ENCODE measurements around the gene SPDYC. TPM values are rescaled to one million over a fixed set of nuclear protein-coding genes. Genes with fewer than 3 reads are reported as not detected.

The SPDYC gene
- polyA plus RNA-seq, 3 donors, result 0.64 TPM; not detected in 2

GRCh38 chr11:65130631-65131416 lies 39.2 kb upstream of the SPDYC start:
- Histone ChIP-seq H3K4me3 (replicated peaks in 1 of 3; ENCODE audit: low read depth in 2 of 3, low read length in 3 of 3) (no peak overlapping the region), H3K4me1 (ENCODE audit: control insufficient read depth in 1 of 2, insufficient read depth in 2 of 2, low read length in 2 of 2) (peaks cover 30% of the 10 kb centered on the region in 2 donors), H3K4me2 (replicated peaks; ENCODE audit: extremely low read depth, low read length, poor library complexity, severe bottlenecking) (no peak overlapping the region), H2AFZ (ENCODE audit: insufficient read depth, low read depth, low read length, poor library complexity, severe bottlenecking) (no peak overlapping the region), H3K27me3 (ENCODE audit: control insufficient read depth in 2 of 2, insufficient read depth in 2 of 2, low read length in 2 of 2) (no peaks in the 10 kb centered on the region), H3K36me3 (replicated peaks in 1 of 2; ENCODE audit: control insufficient read depth in 1 of 2, insufficient read depth in 2 of 2, low read length in 2 of 2) (peaks cover 62 to 69% of the 10 kb centered on the region in 2 donors), H4K20me1 (ENCODE audit: insufficient read depth, low read length) (peaks cover 54% of the 10 kb centered on the region), H3K9ac (ENCODE audit: insufficient read depth, low read length, poor library complexity, severe bottlenecking) (no peak overlapping the region), H3K9me3 (replicated peaks in 1 of 2; ENCODE audit: control insufficient read depth in 1 of 2, insufficient read depth in 1 of 2, low read length in 2 of 2) (no peaks in the 10 kb centered on the region), H3K79me2 (ENCODE audit: insufficient read depth, low read length) (peaks cover 38% of the 10 kb centered on the region), H3K27ac (ENCODE audit: low read depth in 1 of 2, low read length in 2 of 2) (no peak overlapping the region)
- Mint-ChIP-seq H3K9me3 (no peaks in the 10 kb centered on the region), H3K27me3 (ENCODE audit: low read depth in 3 of 3) (peaks cover 0 to 2% (median 0%) of the 10 kb centered on the region in 3 donors), H3K27ac (peak overlapping the region in 3 of 7 donors; percentile 1 to 42 (median 36)), H3K36me3 (peaks cover 53 to 72% of the 10 kb centered on the region in 2 donors), H3K4me1 (peaks cover 25% of the 10 kb centered on the region), H3K4me3 (no peak overlapping the region)
- intact Hi-C loops (cut with micrococcal nuclease), result no loop called here
- peak in 1 of 3 donors; percentile 5 for DNase-seq
- WGBS (ENCODE audit: insufficient coverage), result 100% methylated on average over 14 of the region's 19 CpGs
- TF ChIP-seq CTCF (IDR thresholded peaks at IDR 0.05), result no peak

- WGBS (ENCODE audit: insufficient coverage), result no CpG with 5 or more reads among the region's 3 CpGs
- Histone ChIP-seq H3K36me3 (replicated peaks in 1 of 2; ENCODE audit: control insufficient read depth in 1 of 2, insufficient read depth in 2 of 2, low read length in 2 of 2) (peaks cover 59 to 64% of the 10 kb centered on the region in 2 donors), H3K9me3 (replicated peaks in 1 of 2; ENCODE audit: control insufficient read depth in 1 of 2, insufficient read depth in 1 of 2, low read length in 2 of 2) (no peaks in the 10 kb centered on the region), H4K20me1 (ENCODE audit: insufficient read depth, low read length) (peaks cover 52% of the 10 kb centered on the region), H2AFZ (ENCODE audit: insufficient read depth, low read depth, low read length, poor library complexity, severe bottlenecking) (no peak overlapping the region), H3K4me2 (replicated peaks; ENCODE audit: extremely low read depth, low read length, poor library complexity, severe bottlenecking) (no peak overlapping the region), H3K9ac (ENCODE audit: insufficient read depth, low read length, poor library complexity, severe bottlenecking) (no peak overlapping the region), H3K4me3 (replicated peaks in 1 of 3; ENCODE audit: low read depth in 2 of 3, low read length in 3 of 3) (no peak overlapping the region), H3K79me2 (ENCODE audit: insufficient read depth, low read length) (peaks cover 38% of the 10 kb centered on the region), H3K4me1 (ENCODE audit: control insufficient read depth in 1 of 2, insufficient read depth in 2 of 2, low read length in 2 of 2) (peaks cover 30 to 31% of the 10 kb centered on the region in 2 donors), H3K27ac (ENCODE audit: low read depth in 1 of 2, low read length in 2 of 2) (no peak overlapping the region), H3K27me3 (ENCODE audit: control insufficient read depth in 2 of 2, insufficient read depth in 2 of 2, low read length in 2 of 2) (no peaks in the 10 kb centered on the region)
- TF ChIP-seq CTCF (IDR thresholded peaks at IDR 0.05), result no peak
- peak overlapping the region in 1 of 7 donors; percentile 32 for H3K27ac Mint-ChIP-seq
- DNase-seq, result no peak
- intact Hi-C loops (cut with micrococcal nuclease), result no loop called here
- peaks cover 29% of the 10 kb centered on the region for H3K4me1 Mint-ChIP-seq
- peaks cover 49 to 70% of the 10 kb centered on the region in 2 donors for H3K36me3 Mint-ChIP-seq
- H3K9me3 Mint-ChIP-seq, result no peaks in the 10 kb centered on the region
- H3K4me3 Mint-ChIP-seq, result no peak overlapping the region
- peaks cover 0 to 2% (median 2%) of the 10 kb centered on the region in 3 donors for H3K27me3 Mint-ChIP-seq (ENCODE audit: low read depth in 3 of 3)
These were observed 38.6 kb upstream of the SPDYC start for GRCh38 chr11:65131417-65131776.
